HepG2 (cell line): ENCODE data around the gene PTPRM. TPM values are rescaled to one million over a fixed set of nuclear protein-coding genes. Genes with fewer than 3 reads are reported as not detected.
A peak's percentile ranks its signal among the peaks of the same experiment; 100 is the strongest.

ENCODE experiments used
- ATM ChIP-seq: fragments of 450-650 bp; IDR thresholded peaks from 2 replicates; pipeline ENCODE4 v1.7.1; 2017; ENCODE audit warnings: mild to moderate bottlenecking, borderline replicate concordance
- CEBPB ChIP-seq: IDR thresholded peaks from 2 replicates; pipeline ENCODE4 v1.6.1; 2011; ENCODE audit warnings: low read depth, low read length, improper control_type of control experiment, borderline replicate concordance
- CEBPG ChIP-seq: IDR thresholded peaks from 2 replicates; pipeline ENCODE4 v1.6.1; 2016
- HMG20A ChIP-seq: IDR thresholded peaks from 2 replicates; pipeline ENCODE4 v1.6.1; 2016; ENCODE audit warnings: borderline replicate concordance
- HMG20B ChIP-seq: conservative IDR thresholded peaks from 2 replicates; pipeline ENCODE4 v1.6.1; 2016; ENCODE audit warnings: missing genetic modification reagents, missing compliant biosample characterization
- JARID2 ChIP-seq: sonication (generic); formaldehyde crosslinking; IDR thresholded peaks from 2 replicates; pipeline ENCODE4 v1.8.1; 2023; ENCODE audit warnings: missing genetic modification reagents, inconsistent platforms; ENCODE audit not compliant: insufficient replicate concordance
- KLF13 ChIP-seq: sonication (generic); formaldehyde crosslinking; IDR thresholded peaks from 2 replicates; pipeline ENCODE4 v1.4.0; 2020; ENCODE audit warnings: mild to moderate bottlenecking, missing genetic modification reagents
- KLF16 ChIP-seq, 2 experiments: sonication (generic) in 1 of 2; formaldehyde crosslinking in 1 of 2; IDR thresholded peaks; 2 replicates each; pipeline versions ENCODE4 v1.6.1 to v1.8.0; 2016 to 2023; ENCODE audit warnings: missing genetic modification reagents in 2 of 2, missing compliant biosample characterization in 1 of 2
- KMT2A ChIP-seq: sonication (generic); formaldehyde crosslinking; IDR thresholded peaks from 2 replicates; pipeline ENCODE4 v1.4.0; 2020; ENCODE audit warnings: missing genetic modification reagents
- MATR3 ChIP-seq: sonication (generic); formaldehyde crosslinking; IDR thresholded peaks from 2 replicates; pipeline ENCODE4 v1.4.0; 2020; ENCODE audit warnings: missing genetic modification reagents
- NFATC3 ChIP-seq: sonication (generic); formaldehyde crosslinking; IDR thresholded peaks from 2 replicates; pipeline ENCODE4 v1.5.1; 2020; ENCODE audit warnings: mild to moderate bottlenecking, missing genetic modification reagents
- RARA ChIP-seq: IDR thresholded peaks from 2 replicates; pipeline ENCODE4 v1.6.1; 2016; ENCODE audit warnings: missing genetic modification reagents, missing compliant biosample characterization
- RELA ChIP-seq: sonication (generic); formaldehyde crosslinking; IDR thresholded peaks from 2 replicates; pipeline ENCODE4 v1.4.0; 2020; ENCODE audit warnings: missing genetic modification reagents
- RXRB ChIP-seq: IDR thresholded peaks from 2 replicates; pipeline ENCODE4 v1.6.1; 2016; ENCODE audit warnings: borderline replicate concordance, missing genetic modification reagents, missing compliant biosample characterization
- SALL2 ChIP-seq: sonication (generic); formaldehyde crosslinking; IDR thresholded peaks from 2 replicates; pipeline ENCODE4 v1.8.1; 2023; ENCODE audit warnings: mild to moderate bottlenecking, missing genetic modification reagents, inconsistent platforms
- TCF7 ChIP-seq: sonication (generic); IDR thresholded peaks from 2 replicates; pipeline ENCODE4 v1.6.1; 2016; ENCODE audit warnings: antibody characterized with exemption, low read depth
- THAP8 ChIP-seq: sonication (generic); formaldehyde crosslinking; IDR thresholded peaks from 2 replicates; pipeline ENCODE4 v1.5.1; 2020; ENCODE audit warnings: missing genetic modification reagents, mild to moderate bottlenecking, borderline replicate concordance
- TOPORS ChIP-seq: sonication (generic); formaldehyde crosslinking; IDR thresholded peaks from 2 replicates; pipeline ENCODE4 v1.8.0; 2023; ENCODE audit warnings: mild to moderate bottlenecking, missing genetic modification reagents
- USF2 ChIP-seq, 2 experiments: sonication (generic) in 1 of 2; formaldehyde crosslinking in 1 of 2; IDR thresholded peaks; 2 replicates each; pipeline versions ENCODE4 v1.5.1 to v1.6.1; 2011 to 2020; ENCODE audit warnings: borderline replicate concordance in 1 of 2, low read depth in 1 of 2, low read length in 1 of 2, mild to moderate bottlenecking in 1 of 2, missing genetic modification reagents in 1 of 2, moderate library complexity in 1 of 2
- ZC3H4 ChIP-seq: sonication (generic); formaldehyde crosslinking; IDR thresholded peaks from 2 replicates; pipeline ENCODE4 v1.4.0; 2020; ENCODE audit warnings: missing genetic modification reagents, borderline replicate concordance
- ZNF34 ChIP-seq: sonication (generic); formaldehyde crosslinking; IDR thresholded peaks from 2 replicates; pipeline ENCODE4 v1.4.0; 2020; ENCODE audit warnings: mild to moderate bottlenecking, missing genetic modification reagents, borderline replicate concordance
- ZNF367 ChIP-seq: sonication (generic); formaldehyde crosslinking; IDR thresholded peaks from 2 replicates; pipeline ENCODE4 v1.4.0; 2020; ENCODE audit warnings: missing genetic modification reagents, borderline replicate concordance
- ZNF512 ChIP-seq: sonication (generic); formaldehyde crosslinking; IDR thresholded peaks from 2 replicates; pipeline ENCODE4 v1.4.0; 2020; ENCODE audit warnings: mild to moderate bottlenecking, missing genetic modification reagents
- ZNF558 ChIP-seq: sonication (generic); formaldehyde crosslinking; IDR thresholded peaks from 2 replicates; pipeline ENCODE4 v1.9.0; 2022; ENCODE audit warnings: mild to moderate bottlenecking, missing genetic modification reagents, borderline replicate concordance
- ZNF580 ChIP-seq: IDR thresholded peaks from 2 replicates; pipeline ENCODE4 v1.6.1; 2016; ENCODE audit warnings: low read depth, borderline replicate concordance
- ZNF597 ChIP-seq: sonication (generic); formaldehyde crosslinking; IDR thresholded peaks from 2 replicates; pipeline ENCODE4 v1.5.0; 2020; ENCODE audit warnings: missing genetic modification reagents
- polyA plus RNA-seq, 8 experiments: library from polyadenylated mRNA; depleted of rRNA in 3 of 8; stranded (reverse) in 7 of 8; unstranded in 1 of 8; fragments of >200 nt; fragmentation: Illumina TruSeq in 4 of 8; extraction: Trizol in 4 of 8; gene quantifications; 2 replicates each; pipeline versions ENCODE4 v1.2.1 to v1.2.3, GENCODE V29; 2011 to 2016; ENCODE audit warnings: low read depth in 4 of 8, missing spikeins in 1 of 8, mixed read lengths in 1 of 8; ENCODE audit not compliant: insufficient read depth in 1 of 8
- total RNA-seq, 5 experiments: library from RNA; depleted of rRNA; stranded (reverse); fragments of >200 nt; fragmentation: Illumina TruSeq; extraction: Trizol; gene quantifications; 2 replicates each; pipeline ENCODE4 v1.2.3, GENCODE V29; 2016; ENCODE audit warnings: low read depth in 1 of 5

PTPRM gene
- total and polyA plus RNA-seq, 2 of the 13 experiments (the other 11 are each of a cell fraction or from before 2014, with no cell fraction given) = 12.6 to 108 TPM

- 0 out of 2 replicates have a peak, but pooled peaks have one; percentile 8 for TF ChIP-seq CEBPB
- TF ChIP-seq KMT2A = peak; percentile 63; the same call in 1 of the 2 replicates
- TF ChIP-seq RARA (CRISPR knock-in tag) = peak; percentile 78
- no peak for TF ChIP-seq SALL2
- no peak for TF ChIP-seq ZNF367 (CRISPR knock-in tag)
- no peak for TF ChIP-seq USF2 (IDR thresholded peaks at IDR 0.05; ENCODE audit: low read depth, low read length)
- TF ChIP-seq USF2 (CRISPR knock-in tag; IDR thresholded peaks at IDR 0.05; ENCODE audit: borderline replicate concordance) = no peak
- no peak for TF ChIP-seq THAP8 (CRISPR knock-in tag)
- peak; percentile 24; the same call in 1 of the 2 replicates for TF ChIP-seq CEBPG
- TF ChIP-seq TOPORS (CRISPR knock-in tag) = 0 out of 2 replicates have a peak, but pooled peaks have one; percentile 5
- TF ChIP-seq NFATC3 (CRISPR knock-in tag) = no peak
- no peak for TF ChIP-seq ZNF34 (CRISPR knock-in tag)
- TF ChIP-seq KLF13 (CRISPR knock-in tag) = no peak
- TF ChIP-seq RXRB = peak; percentile 85; the same call in 1 of the 2 replicates
- TF ChIP-seq HMG20A (CRISPR knock-in tag) = peak; percentile 42; the same call in 1 of the 2 replicates
- no peak for TF ChIP-seq KLF16 (CRISPR knock-in tag; IDR thresholded peaks at IDR 0.05)
- TF ChIP-seq HMG20B = 0 out of 2 replicates have a peak, but pooled peaks have one; percentile 22
- TF ChIP-seq ATM = no peak
- no peak for TF ChIP-seq MATR3
- no peak for TF ChIP-seq ZNF512 (CRISPR knock-in tag)
- no peak for TF ChIP-seq JARID2 (CRISPR knock-in tag)
- TF ChIP-seq ZNF558 (CRISPR knock-in tag) = no peak
- no peak for TF ChIP-seq ZNF580 (CRISPR knock-in tag)
- TF ChIP-seq ZNF597 = no peak
- no peak for TF ChIP-seq ZC3H4 (CRISPR knock-in tag)
- TF ChIP-seq TCF7 = peak; percentile 48; the same call in 1 of the 2 replicates
- no peak for TF ChIP-seq RELA
Measured at GRCh38 chr18:7754725-7755181, 187.6 kb downstream of the PTPRM start (continued).
